ENCODE measurements around the gene TTLL5. TPM values are rescaled to one million over a fixed set of nuclear protein-coding genes. Genes with fewer than 3 reads are reported as not detected.

The TTLL5 gene
- total and polyA plus RNA-seq, 2 of the 13 experiments (the other 11 are each of a cell fraction or from before 2014, with no cell fraction given): 11.8 to 18.8 TPM

DNA sequence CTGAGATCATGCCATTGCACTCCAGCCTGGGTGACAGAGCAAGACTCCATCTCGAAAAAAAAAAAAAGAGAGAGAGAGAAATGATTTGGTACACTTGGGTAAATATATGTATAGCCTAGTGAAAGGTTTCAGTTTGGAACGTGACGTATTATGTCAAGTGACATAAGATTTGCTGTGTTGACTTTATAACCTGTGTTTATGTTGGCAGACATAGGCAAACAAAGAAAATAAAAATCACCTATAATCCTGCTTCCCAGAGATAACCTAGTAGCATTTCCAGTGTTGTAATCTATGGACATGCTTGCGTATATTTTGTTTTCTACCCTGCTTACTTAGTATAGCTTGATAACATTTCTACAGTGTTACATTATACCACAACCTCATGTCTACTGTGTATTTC is 17.1 kb upstream of the TTLL5 start (continued):
- TF ChIP-seq, protein P1, sequence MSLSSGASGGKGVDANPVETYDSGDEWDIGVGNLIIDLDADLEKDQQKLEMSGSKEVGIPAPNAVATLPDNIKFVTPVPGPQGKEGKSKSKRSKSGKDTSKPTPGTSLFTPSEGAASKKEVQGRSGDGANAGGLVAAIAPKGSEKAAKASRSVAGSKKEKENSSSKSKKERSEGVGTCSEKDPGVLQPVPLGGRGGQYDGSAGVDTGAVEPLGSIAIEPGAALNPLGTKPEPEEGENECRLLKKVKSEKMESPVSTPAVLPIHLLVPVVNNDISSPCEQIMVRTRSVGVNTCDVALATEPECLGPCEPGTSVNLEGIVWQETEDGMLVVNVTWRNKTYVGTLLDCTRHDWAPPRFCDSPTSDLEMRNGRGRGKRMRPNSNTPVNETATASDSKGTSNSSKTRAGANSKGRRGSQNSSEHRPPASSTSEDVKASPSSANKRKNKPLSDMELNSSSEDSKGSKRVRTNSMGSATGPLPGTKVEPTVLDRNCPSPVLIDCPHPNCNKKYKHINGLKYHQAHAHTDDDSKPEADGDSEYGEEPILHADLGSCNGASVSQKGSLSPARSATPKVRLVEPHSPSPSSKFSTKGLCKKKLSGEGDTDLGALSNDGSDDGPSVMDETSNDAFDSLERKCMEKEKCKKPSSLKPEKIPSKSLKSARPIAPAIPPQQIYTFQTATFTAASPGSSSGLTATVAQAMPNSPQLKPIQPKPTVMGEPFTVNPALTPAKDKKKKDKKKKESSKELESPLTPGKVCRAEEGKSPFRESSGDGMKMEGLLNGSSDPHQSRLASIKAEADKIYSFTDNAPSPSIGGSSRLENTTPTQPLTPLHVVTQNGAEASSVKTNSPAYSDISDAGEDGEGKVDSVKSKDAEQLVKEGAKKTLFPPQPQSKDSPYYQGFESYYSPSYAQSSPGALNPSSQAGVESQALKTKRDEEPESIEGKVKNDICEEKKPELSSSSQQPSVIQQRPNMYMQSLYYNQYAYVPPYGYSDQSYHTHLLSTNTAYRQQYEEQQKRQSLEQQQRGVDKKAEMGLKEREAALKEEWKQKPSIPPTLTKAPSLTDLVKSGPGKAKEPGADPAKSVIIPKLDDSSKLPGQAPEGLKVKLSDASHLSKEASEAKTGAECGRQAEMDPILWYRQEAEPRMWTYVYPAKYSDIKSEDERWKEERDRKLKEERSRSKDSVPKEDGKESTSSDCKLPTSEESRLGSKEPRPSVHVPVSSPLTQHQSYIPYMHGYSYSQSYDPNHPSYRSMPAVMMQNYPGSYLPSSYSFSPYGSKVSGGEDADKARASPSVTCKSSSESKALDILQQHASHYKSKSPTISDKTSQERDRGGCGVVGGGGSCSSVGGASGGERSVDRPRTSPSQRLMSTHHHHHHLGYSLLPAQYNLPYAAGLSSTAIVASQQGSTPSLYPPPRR (CRISPR knock-in tag; IDR thresholded peaks at IDR 0.05; ENCODE audit: borderline replicate concordance): peak; percentile 33; the same call in 1 of the 2 replicates

DNA sequence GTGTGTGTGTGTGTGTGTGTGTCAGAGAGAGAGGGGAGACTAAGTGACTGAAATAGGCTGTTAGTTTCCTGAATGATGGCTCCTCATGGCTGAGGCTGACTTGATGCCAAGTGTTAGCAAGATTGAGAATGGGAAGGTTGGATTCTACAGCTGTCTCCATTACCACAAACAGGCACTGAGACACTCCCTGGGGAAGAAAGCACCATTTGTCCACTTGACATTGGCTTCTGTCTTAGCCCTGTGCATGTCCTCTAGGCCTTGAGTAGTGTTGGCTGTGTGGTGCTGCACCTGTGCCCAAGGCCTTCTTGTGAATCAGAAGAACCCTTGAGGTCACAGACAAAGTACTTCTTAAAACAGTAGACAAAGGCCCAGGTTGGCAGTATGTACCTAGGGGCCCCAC is 16.0 kb upstream of the TTLL5 start:
- no TSS peak for BruUV-seq (replicated peaks)
- intact Hi-C loops (cut with micrococcal nuclease; ENCODE audit: unreplicated experiment) (no loop called here), in situ Hi-C loops (cut with HindIII; ENCODE audit: extremely low pct_ligation_motif_present, low pct_unique_long_range_greater_than_20kb) (no loop called here)
- FAIRE-seq (no peak), ATAC-seq (no peak), DNase-seq (ENCODE audit: low spot score) (no peak)
- no peaks in the 10 kb centered on the region for H3K9me3 ChIP-seq (ENCODE audit: low read length)
- H3K4me3 ChIP-seq (replicated peaks in 1 of 3; ENCODE audit: insufficient read depth in 1 of 3, low read depth in 2 of 3, low read length in 3 of 3): no peak overlapping the region
- ChIA-PET POLR2A (interaction anchor here (4.0 kb wide), 1 partner anchor 66 kb away, joined by 22 read pairs; the partner anchor contains the start of gene FLVCR2), CTCF (ENCODE audit: low intra/inter-chr PET ratio, low total read pairs) (no interaction called here)
- H3K36me3 ChIP-seq (replicated peaks in 1 of 2; ENCODE audit: control insufficient read depth in 1 of 2, insufficient read depth in 2 of 2, low read length in 2 of 2): peaks cover 2 to 5% of the 10 kb centered on the region in 2 experiments; a peak in 4 of 5 replicates
- no peak overlapping the region for H3K27ac ChIP-seq (ENCODE audit: extremely low read length, insufficient read depth, low read length)
- no peaks in the 10 kb centered on the region for H3K79me2 ChIP-seq (ENCODE audit: insufficient read depth, low read length)
- no peaks in the 10 kb centered on the region for H3K27me3 ChIP-seq (ENCODE audit: control insufficient read depth in 1 of 2, insufficient read depth in 2 of 2, low read length in 2 of 2)
- TF ChIP-seq PHF21A (CRISPR knock-in tag; IDR thresholded peaks at IDR 0.05) (no peak), HNRNPH1 (optimal IDR thresholded peaks at IDR 0.05; ENCODE audit: low read depth, low read length) (no peak), SRF (IDR thresholded peaks at IDR 0.05; ENCODE audit: low read depth, low read length) (no peak), MEIS1 (CRISPR knock-in tag; IDR thresholded peaks at IDR 0.05; ENCODE audit: borderline replicate concordance) (no peak), ZSCAN12 (CRISPR knock-in tag; IDR thresholded peaks at IDR 0.05) (no peak), ZNF598 (CRISPR knock-in tag; IDR thresholded peaks at IDR 0.05; ENCODE audit: borderline replicate concordance) (no peak), ZNF121 (CRISPR knock-in tag; IDR thresholded peaks at IDR 0.05) (no peak), ZMYM4 (CRISPR knock-in tag; IDR thresholded peaks at IDR 0.05) (no peak), HHEX (CRISPR knock-in tag; IDR thresholded peaks at IDR 0.05) (no peak)
- H3K9ac ChIP-seq (ENCODE audit: insufficient read depth, low read depth, low read length): no peak overlapping the region
- H3K4me1 ChIP-seq (ENCODE audit: insufficient read depth, low read length): peaks cover 71% of the 10 kb centered on the region
- no peak overlapping the region for H3K4me2 ChIP-seq (ENCODE audit: low read depth, low read length)
- no peak overlapping the region for H2AFZ ChIP-seq (ENCODE audit: low read length)
- H4K20me1 ChIP-seq (ENCODE audit: insufficient read depth, low read length): no peaks in the 10 kb centered on the region
